Osteoblast (primary cell): ENCODE measurements around the gene MLEC. TPM values are rescaled to one million over a fixed set of nuclear protein-coding genes. Genes with fewer than 3 reads are reported as not detected.

Source experiments
- DNase-seq: peaks from one replicate; pipeline ENCODE4 v3.0.0; 2011; ENCODE audit warnings: low spot score, mixed read lengths; ENCODE audit not compliant: insufficient read length; ENCODE audit errors: missing footprints
- H2AFZ ChIP-seq: 2 replicates; pipeline ENCODE4 v1.6.0; 2011; ENCODE audit warnings: mild to moderate bottlenecking, low read length
- H3K27ac ChIP-seq: 2 replicates; pipeline ENCODE4 v1.5.1; 2011; ENCODE audit warnings: mild to moderate bottlenecking, low read depth, low read length, moderate library complexity
- H3K27me3 ChIP-seq: 2 replicates; pipeline ENCODE4 v1.6.0; 2012; ENCODE audit warnings: mild to moderate bottlenecking, control low read depth, inconsistent platforms, low read length, moderate library complexity; ENCODE audit not compliant: insufficient read depth
- H3K36me3 ChIP-seq: 2 replicates; pipeline ENCODE4 v1.5.1; 2011; ENCODE audit warnings: mild to moderate bottlenecking, low read length, control low read depth, moderate library complexity; ENCODE audit not compliant: insufficient read depth
- H3K4me1 ChIP-seq: 2 replicates; pipeline ENCODE4 v1.5.1; 2011; ENCODE audit warnings: mild to moderate bottlenecking, low read length, control low read depth, moderate library complexity; ENCODE audit not compliant: insufficient read depth
- H3K4me2 ChIP-seq: 2 replicates; pipeline ENCODE4 v1.6.0; 2011; ENCODE audit warnings: mild to moderate bottlenecking, low read length; ENCODE audit not compliant: insufficient read depth
- H3K4me3 ChIP-seq: fragments of 200-600 bp; sonication (generic); 3 replicates; pipeline ENCODE4 v1.5.1; 2012; ENCODE audit warnings: mild to moderate bottlenecking, low read length, inconsistent platforms; ENCODE audit not compliant: insufficient read depth
- H3K79me2 ChIP-seq: 2 replicates; pipeline ENCODE4 v1.6.0; 2012; ENCODE audit warnings: mild to moderate bottlenecking, low read length, control low read depth, inconsistent platforms; ENCODE audit not compliant: insufficient read depth
- H3K9me3 ChIP-seq: 2 replicates; pipeline ENCODE4 v1.5.1; 2011; ENCODE audit warnings: low read depth, low read length, control low read depth
- H4K20me1 ChIP-seq: 2 replicates; pipeline ENCODE4 v1.6.0; 2012; ENCODE audit warnings: mild to moderate bottlenecking, low read length, control low read depth; ENCODE audit not compliant: insufficient read depth
- total RNA-seq: library from RNA; depleted of rRNA; stranded (reverse); fragments of >200 nt; gene quantifications from 2 replicates; pipeline ENCODE4 v1.2.3, GENCODE V29; 2012
- TF ChIP-seq, protein P1 (sequence below): IDR thresholded peaks from 2 replicates; pipeline ENCODE4 v1.5.1; 2011; ENCODE audit warnings: mild to moderate bottlenecking, low read depth, low read length, moderate library complexity; ENCODE audit errors: extremely low read depth

Gene MLEC
- total RNA-seq, 1 donor: 89.8 TPM

DNA sequence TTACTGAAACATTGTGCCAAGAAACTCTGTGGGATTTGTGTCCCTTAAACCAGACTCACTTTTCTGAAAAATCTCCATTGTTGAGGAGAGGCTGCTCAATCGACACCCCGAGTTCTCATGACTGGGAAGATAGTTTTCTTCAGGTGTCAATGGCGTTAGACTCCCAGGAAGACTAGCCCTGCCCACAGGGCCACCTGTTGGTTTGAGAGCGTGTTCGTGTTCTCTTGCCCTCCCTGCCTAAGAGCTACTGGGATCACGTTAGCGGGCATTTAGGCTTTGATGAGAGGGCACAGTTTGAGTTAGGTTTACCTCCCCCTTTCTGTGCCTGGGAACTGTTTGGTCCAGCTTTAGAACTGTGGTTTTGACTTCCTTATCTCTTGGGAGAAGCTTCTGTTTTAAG lies 12.6 kb downstream of the MLEC start:
- TF ChIP-seq, protein P1, sequence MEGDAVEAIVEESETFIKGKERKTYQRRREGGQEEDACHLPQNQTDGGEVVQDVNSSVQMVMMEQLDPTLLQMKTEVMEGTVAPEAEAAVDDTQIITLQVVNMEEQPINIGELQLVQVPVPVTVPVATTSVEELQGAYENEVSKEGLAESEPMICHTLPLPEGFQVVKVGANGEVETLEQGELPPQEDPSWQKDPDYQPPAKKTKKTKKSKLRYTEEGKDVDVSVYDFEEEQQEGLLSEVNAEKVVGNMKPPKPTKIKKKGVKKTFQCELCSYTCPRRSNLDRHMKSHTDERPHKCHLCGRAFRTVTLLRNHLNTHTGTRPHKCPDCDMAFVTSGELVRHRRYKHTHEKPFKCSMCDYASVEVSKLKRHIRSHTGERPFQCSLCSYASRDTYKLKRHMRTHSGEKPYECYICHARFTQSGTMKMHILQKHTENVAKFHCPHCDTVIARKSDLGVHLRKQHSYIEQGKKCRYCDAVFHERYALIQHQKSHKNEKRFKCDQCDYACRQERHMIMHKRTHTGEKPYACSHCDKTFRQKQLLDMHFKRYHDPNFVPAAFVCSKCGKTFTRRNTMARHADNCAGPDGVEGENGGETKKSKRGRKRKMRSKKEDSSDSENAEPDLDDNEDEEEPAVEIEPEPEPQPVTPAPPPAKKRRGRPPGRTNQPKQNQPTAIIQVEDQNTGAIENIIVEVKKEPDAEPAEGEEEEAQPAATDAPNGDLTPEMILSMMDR: no peak
- no peak overlapping the region for H3K4me3 ChIP-seq
- no peak overlapping the region for H3K4me2 ChIP-seq
- no peaks in the 10 kb centered on the region for H3K27me3 ChIP-seq
- H3K36me3 ChIP-seq: peaks cover 72% of the 10 kb centered on the region
- H3K27ac ChIP-seq: no peak overlapping the region
- no peak for DNase-seq
- no peak overlapping the region for H2AFZ ChIP-seq
- no peaks in the 10 kb centered on the region for H3K4me1 ChIP-seq
- peaks cover 17% of the 10 kb centered on the region for H3K79me2 ChIP-seq
- H3K9me3 ChIP-seq: no peaks in the 10 kb centered on the region
- H4K20me1 ChIP-seq: peaks cover 8% of the 10 kb centered on the region

DNA sequence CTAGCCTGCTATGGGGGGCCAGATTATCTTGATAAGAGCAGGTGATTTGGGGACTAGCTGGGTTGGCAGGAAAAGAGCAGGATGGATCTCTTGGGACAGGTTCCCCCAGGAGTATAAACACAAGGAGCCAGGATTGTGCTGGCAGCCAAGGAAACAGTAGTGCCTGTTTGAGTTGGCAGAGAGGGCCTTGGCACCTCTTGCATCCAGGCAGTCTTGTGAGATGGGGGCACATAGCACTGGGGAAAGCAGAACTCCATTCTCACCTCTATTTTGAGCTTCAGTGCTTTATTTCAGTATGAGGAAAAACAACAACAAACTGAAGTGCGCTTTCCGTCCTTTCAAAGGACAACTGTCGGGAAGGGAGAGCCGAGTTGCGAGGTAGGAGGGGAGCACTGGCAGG lies 13.9 kb downstream of the MLEC start:
- Histone ChIP-seq H3K4me2 (no peak overlapping the region), H3K27me3 (no peaks in the 10 kb centered on the region), H4K20me1 (peaks cover 5% of the 10 kb centered on the region), H3K4me1 (no peaks in the 10 kb centered on the region), H3K9me3 (no peaks in the 10 kb centered on the region), H3K79me2 (peaks cover 7% of the 10 kb centered on the region), H3K36me3 (peaks cover 65% of the 10 kb centered on the region), H2AFZ (no peak overlapping the region), H3K27ac (no peak overlapping the region), H3K4me3 (no peak overlapping the region)
- TF ChIP-seq, protein P1: no peak
- DNase-seq: no peak

DNA sequence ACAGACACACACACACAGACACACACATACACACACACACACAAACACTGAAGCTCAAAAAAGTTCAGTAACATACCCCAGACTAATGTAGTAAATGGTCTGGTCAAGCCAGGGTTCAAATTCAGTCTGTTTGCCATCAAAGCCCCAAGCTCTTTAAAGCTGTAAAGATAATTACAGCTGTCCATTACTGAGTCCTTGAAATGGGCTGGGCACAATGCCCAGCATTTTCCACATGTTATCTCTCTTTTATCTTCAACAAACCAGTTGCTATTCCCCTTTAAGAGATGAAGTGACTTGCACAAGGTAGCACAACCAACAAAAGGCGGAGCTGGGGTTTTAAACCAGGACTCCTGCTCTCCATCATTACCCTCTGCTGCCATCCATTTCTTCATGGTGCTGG lies 15.7 kb downstream of the MLEC start:
- Histone ChIP-seq H2AFZ (no peak overlapping the region), H4K20me1 (peaks cover 5% of the 10 kb centered on the region), H3K9me3 (no peaks in the 10 kb centered on the region), H3K4me1 (no peaks in the 10 kb centered on the region), H3K4me3 (no peak overlapping the region), H3K4me2 (no peak overlapping the region), H3K27me3 (no peaks in the 10 kb centered on the region), H3K36me3 (peaks cover 47% of the 10 kb centered on the region), H3K27ac (no peak overlapping the region), H3K79me2 (peaks cover 7% of the 10 kb centered on the region)
- TF ChIP-seq, protein P1: no peak
- DNase-seq: no peak

DNA sequence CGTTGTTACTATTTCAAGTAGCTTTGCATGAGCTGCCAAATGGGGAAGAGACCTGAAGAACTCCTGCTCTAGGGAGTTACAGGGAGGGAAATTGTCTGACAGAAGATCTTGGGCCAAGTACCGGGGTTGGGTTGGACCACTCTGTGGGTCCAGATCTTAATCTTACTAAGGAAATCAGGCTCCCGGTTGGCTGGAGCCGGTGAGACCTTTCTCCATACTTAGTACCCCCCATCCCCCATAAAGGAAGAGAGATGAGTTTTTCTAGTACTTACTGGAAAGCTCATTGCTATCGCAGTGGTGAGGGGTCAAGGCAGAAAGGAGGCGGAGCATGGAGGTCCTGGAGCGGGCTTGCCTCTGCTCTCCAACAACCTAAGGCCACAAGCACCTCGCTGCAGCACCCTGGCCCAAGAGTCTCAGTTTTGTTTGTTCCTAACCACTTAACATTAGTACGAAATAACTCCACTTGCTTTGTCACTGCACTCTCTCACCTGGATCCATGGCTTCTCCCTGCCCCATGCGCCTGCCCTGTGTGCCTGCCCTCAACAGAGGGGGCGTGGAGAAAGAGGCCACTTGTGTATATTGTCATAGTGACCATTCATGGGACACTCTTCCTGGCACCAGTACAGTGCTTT lies 16.5 kb downstream of the MLEC start:
- Histone ChIP-seq H3K4me3 (no peak overlapping the region), H3K27me3 (no peaks in the 10 kb centered on the region), H3K27ac (no peak overlapping the region), H4K20me1 (peaks cover 5% of the 10 kb centered on the region), H3K9me3 (no peaks in the 10 kb centered on the region), H2AFZ (no peak overlapping the region), H3K36me3 (peaks cover 43% of the 10 kb centered on the region), H3K4me1 (no peaks in the 10 kb centered on the region), H3K4me2 (no peak overlapping the region), H3K79me2 (peaks cover 4% of the 10 kb centered on the region)
- TF ChIP-seq, protein P1: no peak
- no peak for DNase-seq
